GM20000 (cell line): ENCODE results near the gene CLPTM1L.

Experiments
- DNase-seq: peaks from one replicate; pipeline ENCODE4 v3.0.0; 2012; ENCODE audit warnings: low spot score
- CTCF ChIP-seq: IDR thresholded peaks from 2 replicates; pipeline ENCODE4 v1.5.1; 2012; ENCODE audit warnings: mild to moderate bottlenecking, control low read depth; ENCODE audit errors: extremely low read depth, missing control alignments

The CLPTM1L gene

DNA sequence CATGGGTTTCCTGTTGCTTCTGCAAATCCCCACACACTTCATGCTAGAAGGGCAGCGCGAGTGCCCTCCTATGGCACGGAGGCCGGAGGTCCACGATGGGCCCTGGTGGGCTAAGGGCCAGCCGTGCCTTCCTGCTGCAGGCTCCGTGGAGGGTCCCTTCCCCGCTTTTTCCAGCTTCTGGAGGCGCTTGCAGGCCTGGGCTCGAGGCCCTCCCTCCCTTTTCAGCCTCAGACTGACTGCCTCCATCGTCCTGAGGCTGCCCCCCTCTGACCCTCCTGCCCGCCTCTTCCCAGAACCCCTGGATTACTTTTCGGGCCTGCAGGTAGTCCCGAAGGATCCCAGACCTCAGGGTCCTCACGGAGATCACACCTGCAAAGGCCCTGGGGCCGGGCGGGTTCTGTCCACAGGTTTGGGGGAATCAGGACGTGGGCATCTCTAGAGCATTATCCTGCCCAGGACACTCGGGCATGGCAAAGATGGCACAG is 46.8 kb downstream of the CLPTM1L start:
- DNase-seq, result no peak
- no peak for TF ChIP-seq CTCF

DNA sequence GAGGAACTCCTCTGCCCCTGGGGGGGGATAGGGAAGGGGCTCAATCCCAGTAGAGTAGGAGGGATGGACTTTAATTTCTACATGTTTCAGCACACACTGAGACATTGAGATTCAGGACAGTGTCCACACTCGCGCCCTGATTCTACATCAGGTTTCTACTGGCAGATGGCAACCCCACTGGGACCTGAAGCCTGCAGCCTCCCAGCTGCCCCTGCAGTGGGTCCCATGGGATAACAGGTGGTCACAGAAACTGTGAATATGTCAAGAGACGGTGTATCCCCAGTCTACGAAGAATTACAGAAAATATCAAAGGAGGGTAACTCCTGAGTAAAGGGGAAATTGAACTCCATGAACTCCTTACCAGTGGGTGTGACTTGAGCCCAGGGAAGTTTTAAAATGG is 47.7 kb downstream of the CLPTM1L start:
- TF ChIP-seq CTCF, result no peak
- DNase-seq, result no peak

DNA sequence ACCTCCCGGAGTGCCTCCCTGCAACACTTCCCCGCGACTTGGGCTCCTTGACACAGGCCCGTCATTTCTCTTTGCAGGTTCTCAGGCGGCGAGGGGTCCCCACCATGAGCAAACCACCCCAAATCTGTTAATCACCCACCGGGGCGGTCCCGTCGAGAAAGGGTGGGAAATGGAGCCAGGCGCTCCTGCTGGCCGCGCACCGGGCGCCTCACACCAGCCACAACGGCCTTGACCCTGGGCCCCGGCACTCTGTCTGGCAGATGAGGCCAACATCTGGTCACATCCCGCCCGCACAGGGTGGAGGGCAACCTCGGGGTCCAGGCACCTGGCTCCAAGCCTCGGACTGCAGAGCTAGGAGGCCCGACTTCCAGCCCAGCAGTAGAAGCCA is 49.3 kb downstream of the CLPTM1L start:
- DNase-seq, result no peak
- TF ChIP-seq CTCF, result no peak

DNA sequence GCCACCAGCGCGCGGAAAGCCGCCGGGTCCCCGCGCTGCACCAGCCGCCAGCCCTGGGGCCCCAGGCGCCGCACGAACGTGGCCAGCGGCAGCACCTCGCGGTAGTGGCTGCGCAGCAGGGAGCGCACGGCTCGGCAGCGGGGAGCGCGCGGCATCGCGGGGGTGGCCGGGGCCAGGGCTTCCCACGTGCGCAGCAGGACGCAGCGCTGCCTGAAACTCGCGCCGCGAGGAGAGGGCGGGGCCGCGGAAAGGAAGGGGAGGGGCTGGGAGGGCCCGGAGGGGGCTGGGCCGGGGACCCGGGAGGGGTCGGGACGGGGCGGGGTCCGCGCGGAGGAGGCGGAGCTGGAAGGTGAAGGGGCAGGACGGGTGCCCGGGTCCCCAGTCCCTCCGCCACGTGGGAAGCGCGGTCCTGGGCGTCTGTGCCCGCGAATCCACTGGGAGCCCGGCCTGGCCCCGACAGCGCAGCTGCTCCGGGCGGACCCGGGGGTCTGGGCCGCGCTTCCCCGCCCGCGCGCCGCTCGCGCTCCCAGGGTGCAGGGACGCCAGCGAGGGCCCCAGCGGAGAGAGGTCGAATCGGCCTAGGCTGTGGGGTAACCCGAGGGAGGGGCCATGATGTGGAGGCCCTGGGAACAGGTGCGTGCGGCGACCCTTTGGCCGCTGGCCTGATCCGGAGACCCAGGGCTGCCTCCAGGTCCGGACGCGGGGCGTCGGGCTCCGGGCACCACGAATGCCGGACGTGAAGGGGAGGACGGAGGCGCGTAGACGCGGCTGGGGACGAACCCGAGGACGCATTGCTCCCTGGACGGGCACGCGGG is 49.9 kb downstream of the CLPTM1L start, which contains the start of gene TERT:
Gene TERT, minus strand, starts transcription at position 234 of the 815 bp plus-strand sequence. Its CDS starts 79 bp downstream, at position 155.
- DNase-seq, result peak; percentile 76
- TF ChIP-seq CTCF, result no peak

DNA sequence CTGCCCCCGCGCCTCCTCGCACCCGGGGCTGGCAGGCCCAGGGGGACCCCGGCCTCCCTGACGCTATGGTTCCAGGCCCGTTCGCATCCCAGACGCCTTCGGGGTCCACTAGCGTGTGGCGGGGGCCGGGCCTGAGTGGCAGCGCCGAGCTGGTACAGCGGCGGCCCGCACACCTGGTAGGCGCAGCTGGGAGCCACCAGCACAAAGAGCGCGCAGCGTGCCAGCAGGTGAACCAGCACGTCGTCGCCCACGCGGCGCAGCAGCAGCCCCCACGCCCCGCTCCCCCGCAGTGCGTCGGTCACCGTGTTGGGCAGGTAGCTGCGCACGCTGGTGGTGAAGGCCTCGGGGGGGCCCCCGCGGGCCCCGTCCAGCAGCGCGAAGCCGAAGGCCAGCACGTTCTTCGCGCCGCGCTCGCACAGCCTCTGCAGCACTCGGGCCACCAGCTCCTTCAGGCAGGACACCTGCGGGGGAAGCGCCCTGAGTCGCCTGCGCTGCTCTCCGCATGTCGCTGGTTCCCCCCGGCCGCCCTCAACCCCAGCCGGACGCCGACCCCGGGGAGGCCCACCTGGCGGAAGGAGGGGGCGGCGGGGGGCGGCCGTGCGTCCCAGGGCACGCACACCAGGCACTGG is 50.6 kb downstream of the CLPTM1L start:
- no peak for TF ChIP-seq CTCF

DNA sequence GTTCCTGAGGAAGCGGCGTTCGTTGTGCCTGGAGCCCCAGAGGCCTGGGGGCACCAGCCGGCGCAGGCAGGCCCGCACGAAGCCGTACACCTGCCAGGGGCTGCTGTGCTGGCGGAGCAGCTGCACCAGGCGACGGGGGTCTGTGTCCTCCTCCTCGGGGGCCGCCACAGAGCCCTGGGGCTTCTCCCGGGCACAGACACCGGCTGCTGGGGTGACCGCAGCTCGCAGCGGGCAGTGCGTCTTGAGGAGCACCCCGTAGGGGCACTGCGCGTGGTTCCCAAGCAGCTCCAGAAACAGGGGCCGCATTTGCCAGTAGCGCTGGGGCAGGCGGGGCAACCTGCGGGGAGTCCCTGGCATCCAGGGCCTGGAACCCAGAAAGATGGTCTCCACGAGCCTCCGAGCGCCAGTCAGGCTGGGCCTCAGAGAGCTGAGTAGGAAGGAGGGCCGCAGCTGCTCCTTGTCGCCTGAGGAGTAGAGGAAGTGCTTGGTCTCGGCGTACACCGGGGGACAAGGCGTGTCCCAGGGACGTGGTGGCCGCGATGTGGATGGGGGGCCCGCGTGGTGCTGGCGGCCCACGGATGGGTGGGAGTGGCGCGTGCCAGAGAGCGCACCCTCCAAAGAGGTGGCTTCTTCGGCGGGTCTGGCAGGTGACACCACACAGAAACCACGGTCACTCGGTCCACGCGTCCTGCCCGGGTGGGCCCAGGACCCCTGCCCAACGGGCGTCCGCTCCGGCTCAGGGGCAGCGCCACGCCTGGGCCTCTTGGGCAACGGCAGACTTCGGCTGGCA is 51.3 kb downstream of the CLPTM1L start:
- DNase-seq, result no peak
- no peak for TF ChIP-seq CTCF

More for the DNA sequence above, 50.6 kb downstream of the CLPTM1L start:
- no peak for DNase-seq
